ENCODE measurements around the gene PAQR4.

DNA sequence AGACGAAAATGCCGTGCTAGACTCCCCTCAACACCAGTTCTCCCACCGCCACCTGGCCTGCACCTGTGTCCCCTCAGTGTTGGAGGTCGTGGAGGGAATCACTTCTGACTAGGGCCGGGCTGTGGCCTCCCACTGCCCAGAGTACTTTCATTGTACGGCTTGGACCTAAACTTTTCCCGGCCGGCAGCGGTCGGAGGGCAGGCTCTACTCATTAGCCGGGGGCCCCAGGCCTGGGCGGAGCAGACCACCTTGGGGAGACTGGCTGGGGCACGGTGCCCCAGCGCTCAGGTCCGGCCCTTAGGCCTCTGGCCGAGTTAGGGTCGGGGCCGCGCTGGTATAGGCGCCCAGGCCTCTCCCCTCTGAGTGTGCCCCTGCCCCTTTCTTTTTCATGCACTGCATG lies 48.2 kb downstream of the PAQR4 start:
- TF ChIP-seq POLR2AphosphoS5 (IDR thresholded peaks at IDR 0.05; ENCODE audit: low read depth, low read length) (no peak), TAF1 (IDR thresholded peaks at IDR 0.05; ENCODE audit: borderline replicate concordance, low read depth, low read length) (no peak), POLR2A (IDR thresholded peaks at IDR 0.05; ENCODE audit: low read depth, low read length) (no peak)
